Suppressor macrophage treated with lipopolysaccharide for 4 hours (primary cell): Measurements from ENCODE around the gene RFNG.
A peak's percentile ranks its signal among the peaks of the same experiment; 100 is the strongest.

Source experiments
- DNase-seq: peaks from one replicate; pipeline ENCODE4 v3.0.0-alpha.2; 2020

The RFNG gene

DNA sequence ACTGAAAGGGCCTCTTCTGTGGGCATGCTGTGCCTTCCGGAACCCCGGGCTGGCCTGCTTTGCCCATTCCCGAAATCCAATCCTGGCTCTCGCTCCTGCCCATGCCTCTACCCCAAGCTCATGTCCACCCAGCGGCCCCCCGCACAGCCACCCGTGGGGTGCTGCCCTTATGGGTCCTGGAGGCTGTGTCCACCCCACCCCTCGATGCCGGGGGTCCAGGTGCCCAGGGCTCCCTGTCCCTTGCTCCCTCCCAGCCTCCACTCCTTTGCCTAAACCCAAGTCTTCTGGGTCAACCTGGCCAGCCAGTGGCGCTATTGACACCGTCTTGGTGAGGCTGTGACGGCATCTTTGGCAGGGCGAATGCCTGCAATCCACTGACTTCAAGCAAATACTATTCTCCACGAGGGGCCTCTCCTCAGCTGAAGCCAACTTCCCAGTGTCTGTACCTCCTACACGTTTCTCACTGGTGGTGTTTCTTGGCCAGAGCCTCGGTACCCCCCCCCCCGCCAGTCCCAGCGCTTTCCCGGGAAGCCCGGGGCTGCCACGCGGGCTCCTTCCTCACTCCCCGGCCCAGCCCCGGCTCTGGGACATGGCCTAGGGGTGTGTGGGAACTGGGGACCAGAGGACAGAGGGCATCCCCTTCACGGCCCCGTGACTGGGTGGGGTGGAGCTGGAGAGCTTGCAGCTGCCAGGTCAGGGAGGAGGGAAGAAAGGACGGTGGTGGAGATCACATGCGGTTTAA is 26.2 kb upstream of the RFNG start:
- no peak for DNase-seq

DNA sequence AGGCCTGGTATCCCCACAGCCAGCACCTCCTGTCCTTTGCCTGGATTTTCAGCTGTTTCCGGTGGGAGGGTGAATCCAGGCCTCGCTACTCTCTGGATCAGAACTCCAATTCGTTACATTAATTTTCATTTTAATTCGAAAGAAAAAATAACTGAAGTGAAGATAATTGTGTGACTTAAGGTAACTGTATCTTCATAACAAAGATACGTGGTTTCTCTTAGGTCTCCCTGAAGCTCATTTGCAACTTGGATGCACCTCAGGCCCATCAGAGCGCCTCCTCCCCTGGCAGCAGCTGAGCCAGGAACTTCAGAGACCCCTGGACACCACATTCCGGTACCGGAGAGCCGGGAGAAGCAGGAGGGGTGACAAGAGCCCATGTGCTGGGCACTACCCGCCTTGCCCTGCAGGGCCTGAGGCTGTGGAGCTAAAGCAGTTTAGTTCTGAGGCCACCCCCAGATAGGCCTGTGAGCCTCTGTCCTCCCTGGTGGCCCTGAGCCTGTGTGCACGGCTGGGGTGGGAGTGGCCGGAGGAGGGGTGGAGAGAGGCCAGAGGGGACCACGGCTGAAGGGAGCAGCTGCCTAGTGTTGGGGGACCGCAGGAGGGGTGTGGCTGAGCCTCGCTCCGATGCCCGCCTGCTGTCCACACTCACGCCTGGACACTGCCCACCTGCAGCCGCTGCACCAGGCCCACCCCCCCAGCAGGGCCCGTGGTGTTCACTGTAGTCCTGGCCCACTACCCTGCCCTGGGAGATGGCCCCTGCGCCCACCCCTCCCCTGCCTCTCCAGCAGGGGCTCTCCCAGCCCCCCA is 25.4 kb upstream of the RFNG start:
- DNase-seq, result no peak

DNA sequence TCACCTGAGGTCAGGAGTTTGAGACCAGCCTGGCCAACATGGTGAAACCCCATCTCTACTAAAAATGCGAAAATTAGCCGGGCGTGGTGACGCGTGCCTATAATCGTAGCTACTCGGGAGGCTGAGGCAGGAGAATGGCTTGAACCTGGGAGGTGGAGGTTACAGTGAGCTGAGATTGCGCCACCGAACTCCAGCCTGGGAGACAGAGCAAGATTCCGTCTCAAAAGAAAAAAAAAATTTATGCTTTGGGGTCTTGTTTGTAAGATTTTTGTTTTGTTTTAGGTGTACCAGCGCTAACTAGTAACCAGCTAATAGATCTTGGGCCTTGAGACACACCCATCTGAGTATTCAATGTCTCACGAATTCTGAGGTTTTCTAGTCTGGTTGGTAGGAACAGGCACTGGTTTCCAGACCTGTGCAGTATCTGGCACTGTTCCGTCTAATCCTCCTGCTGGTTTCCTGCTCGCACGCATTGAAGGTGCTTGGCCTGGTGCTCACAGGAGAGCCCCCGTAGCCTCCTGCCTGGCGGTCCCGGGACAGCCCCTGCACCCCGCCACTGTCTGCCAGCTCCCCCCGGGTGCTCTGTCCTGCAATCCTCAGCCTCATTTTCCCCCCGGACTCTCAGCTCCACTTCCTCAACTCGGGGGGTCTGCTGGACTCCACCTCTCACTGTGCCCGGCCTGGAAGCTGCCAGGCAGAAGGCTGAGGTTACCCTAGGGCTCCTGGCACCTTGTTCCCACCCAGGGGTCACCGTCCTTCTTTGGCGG is 24.6 kb upstream of the RFNG start:
- DNase-seq, result no peak

DNA sequence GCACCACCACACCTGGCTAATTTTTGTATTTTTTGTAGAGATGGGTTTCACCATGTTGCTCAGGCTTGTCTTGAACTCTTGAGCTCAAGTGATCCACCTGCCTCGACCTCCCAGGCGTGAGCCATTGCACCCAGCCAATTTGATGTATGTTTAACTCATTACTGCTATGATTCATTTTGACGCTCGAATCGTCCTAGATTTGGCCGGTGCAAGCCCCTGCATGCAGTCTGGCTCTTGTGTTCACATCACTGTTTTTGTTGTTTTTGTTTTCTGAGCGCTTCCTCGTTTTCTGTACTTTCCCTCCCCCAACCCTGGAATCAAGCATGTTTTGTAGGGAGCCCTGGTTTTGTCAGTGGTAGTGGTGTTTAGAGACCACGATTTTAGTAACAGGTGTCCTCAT is 21.8 kb upstream of the RFNG start:
- DNase-seq, result no peak

- DNase-seq, result no peak
Observed at GRCh38 chr17:82072827-82073226, 21.2 kb upstream of the RFNG start.

- no peak for DNase-seq
Observed at GRCh38 chr17:82070611-82071010, 19.0 kb upstream of the RFNG start.

DNA sequence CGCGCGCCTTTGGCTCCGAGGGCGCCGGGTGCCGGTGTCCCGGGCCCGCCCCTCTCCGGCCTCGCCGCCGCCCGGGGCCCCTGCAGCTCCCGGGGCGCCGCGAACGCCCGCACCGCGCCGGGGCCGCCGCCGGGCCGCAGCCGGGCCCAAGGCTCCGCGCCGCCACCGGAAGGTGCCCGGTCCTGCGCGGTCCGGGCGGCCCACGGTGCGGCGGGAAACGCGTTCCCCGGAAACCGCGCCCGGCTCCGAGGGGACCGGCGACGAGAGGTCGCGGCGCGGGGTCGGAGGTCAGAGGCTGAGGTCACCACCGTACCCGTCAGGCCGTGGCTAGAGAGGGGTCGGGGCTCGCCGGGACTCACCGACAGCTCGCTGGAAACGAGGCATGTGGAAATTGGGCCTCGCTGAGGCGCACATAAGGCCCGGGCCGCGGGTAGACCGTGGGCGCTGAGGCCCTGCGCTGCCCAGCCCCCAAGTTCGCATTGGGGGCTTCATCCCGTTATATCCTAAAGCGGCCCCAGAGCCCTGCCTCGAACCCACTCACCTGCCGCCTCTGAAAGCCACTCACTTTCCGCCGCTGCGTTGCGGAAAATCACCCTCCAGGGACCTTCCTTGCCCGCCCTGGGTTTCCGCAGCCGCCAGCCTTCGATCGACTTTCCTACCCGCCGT is 14.2 kb upstream of the RFNG start, which contains the start of gene DUS1L:
TSS of gene DUS1L (minus strand) at position 167 of the 666 bp plus-strand sequence. CDS start 745 bp downstream, outside the sequence.
- DNase-seq, result peak; percentile 84

DNA sequence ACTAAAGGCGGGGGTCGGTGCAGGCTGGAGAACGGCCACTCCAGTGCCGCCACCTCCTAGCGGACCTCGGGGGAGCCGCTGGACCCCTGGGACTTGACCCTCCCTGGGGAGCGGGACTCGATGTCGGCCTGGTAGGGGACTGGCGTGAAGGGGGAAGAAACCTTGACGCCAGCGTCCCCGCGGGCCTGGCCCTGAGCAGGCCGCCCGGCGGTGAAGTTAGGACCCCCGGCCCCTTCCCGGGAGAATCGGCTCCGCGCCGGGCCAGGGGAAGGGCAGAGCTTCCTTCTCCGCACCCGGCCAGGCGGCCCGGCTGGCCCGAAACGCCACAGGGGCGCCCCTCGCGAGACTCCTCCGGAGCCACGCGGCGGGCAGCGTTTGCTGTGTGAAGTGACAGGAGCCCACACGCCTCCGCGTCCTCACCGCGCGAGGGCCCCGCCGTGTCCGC is 13.6 kb upstream of the RFNG start:
- peak; percentile 29 for DNase-seq

DNA sequence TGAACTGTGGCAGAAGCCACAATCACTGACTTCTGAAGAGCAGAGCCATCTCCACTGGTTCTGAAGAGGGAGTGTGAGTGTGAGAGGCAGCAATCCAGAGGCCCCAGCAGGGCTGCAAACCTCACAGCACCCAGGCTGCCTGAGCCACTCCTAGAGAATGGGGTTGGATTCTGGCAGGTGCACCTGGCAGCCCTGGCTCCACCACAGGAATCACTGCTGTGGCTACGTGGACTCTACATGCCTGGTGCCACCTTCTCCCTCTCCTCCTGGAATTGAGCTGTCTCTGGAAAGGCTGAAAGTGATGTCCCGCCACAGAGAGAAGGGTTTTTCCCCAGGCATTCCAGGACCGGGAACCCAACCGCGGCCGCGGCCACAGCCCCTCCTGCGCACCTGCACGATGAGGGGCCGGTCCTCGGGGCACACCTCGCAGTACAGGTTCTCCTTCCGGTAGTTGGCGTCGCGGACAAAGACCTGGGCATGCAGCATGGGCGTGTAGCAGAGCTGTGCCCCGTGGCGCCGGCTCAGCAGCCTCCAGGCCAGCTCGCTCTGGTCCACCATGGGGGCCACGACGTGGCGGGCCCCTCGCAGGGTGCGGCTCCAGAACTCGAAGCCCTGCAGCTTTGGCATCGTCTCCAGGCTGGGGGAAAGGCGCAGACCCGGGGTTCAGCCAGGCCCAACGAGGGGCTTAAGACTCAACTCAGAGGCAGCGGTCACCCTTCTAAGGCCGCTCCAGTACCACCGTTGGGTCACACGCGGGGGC is 13.0 kb upstream of the RFNG start:
- no peak for DNase-seq

DNA sequence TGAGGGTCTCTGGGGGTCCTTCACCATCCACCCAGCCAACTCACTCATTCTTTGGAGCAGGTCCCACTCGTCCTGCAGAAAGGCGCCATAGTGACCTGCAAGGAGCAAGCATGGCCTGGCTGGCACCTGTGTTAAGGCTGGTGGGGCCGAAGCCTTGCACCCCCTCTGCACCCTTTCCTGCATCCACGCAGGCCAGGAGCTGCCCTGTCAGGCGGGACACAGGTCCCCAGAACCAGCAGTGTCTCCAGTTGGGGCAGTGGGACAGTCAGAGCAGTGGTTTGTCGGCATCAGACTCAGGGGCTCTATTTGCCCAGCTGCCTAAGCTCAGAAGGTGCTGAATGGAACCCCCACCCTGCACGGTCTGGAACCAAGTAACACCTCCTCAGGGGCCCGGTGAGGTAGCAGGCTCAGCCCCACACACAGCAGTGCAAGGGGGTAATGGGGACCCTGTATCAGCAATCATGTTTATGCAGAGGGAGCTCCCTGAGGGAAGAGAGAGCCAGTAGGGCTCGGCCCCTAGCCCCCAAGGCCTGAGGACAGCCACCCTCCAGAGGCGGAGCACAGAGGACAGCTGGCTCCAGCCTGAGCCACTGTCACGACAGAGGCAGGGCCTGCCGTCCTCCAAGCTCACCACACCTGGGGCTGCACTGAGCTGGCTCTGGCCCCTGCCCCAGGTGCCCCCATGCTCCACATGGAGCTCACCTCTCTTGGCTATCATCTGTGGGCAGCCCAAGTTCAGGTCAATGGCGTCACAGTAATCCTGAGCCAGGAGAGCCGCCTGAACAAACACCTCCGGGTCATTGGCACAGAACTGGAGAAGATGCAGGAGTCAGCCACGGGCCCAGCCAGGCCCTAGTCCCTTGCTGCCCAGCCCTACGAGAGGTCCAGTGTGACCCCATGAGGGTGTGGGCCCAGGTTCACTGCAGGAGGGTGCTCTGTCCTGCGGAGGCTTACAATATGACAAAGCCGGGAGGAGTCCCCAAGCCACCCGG is 12.1 kb upstream of the RFNG start:
- no peak for DNase-seq

DNA sequence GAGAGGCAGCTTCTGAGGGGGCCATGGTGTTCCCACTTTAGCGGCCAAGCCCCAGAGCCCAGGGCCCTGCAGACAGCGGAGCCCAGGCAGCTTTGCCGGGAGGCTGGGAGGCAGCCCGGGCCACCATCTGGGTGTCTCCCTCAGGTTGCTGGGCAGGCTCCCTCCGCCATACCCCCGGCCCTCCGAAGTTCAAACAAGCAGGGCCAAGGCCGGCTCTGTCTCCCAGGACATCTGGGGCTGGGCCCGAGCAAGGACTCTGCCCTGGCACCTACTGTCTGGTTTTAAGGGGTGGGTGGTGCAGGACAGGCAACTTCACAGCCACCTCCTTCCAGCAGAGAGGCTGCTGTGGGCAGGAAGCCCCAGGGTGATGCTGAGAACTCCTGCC is 11.4 kb upstream of the RFNG start:
- DNase-seq, result no peak

DNA sequence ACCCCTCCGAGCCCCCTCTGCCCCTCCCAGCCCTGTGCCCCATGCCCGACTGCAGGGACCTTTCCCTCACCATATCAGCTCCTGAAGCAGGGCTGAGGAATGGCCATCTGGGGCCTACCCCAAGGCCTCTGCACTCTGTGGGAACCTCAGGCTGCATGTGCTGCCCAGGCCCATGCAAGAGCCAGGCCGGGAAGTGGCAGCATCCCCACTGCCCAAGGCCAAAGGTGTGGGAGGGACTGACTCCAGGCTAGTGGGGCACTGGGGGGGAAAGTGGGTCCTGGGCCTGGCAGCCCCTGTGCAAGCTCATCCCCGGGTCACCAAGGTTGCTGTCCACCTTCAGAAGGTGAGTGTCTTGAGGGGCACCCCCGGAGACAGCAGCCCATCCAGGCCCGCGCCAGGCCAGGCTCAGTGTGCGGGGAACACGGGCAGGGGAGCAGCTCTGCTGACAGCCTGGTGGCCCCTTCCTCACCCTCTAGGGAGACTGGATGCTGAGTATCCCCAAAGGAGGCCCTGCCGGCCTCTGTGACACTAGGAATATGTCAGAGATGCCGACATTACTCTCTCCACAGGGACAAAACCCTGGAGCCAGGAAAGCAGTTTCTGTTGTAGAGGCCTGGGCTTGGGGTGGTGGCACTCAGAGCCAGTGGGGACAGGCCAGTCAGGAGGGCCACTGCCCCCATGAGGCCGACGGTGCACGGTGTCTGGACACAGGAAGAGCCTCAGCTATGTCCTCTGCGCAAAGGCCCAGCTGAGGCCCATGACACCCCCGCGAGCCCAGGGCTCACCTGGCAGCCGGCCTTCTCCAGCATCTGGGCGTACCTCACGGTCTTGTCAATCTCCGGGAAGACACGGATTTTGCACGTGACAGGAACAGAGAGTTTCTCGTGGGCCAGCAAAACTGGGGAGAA is 10.7 kb upstream of the RFNG start:
- no peak for DNase-seq

DNA sequence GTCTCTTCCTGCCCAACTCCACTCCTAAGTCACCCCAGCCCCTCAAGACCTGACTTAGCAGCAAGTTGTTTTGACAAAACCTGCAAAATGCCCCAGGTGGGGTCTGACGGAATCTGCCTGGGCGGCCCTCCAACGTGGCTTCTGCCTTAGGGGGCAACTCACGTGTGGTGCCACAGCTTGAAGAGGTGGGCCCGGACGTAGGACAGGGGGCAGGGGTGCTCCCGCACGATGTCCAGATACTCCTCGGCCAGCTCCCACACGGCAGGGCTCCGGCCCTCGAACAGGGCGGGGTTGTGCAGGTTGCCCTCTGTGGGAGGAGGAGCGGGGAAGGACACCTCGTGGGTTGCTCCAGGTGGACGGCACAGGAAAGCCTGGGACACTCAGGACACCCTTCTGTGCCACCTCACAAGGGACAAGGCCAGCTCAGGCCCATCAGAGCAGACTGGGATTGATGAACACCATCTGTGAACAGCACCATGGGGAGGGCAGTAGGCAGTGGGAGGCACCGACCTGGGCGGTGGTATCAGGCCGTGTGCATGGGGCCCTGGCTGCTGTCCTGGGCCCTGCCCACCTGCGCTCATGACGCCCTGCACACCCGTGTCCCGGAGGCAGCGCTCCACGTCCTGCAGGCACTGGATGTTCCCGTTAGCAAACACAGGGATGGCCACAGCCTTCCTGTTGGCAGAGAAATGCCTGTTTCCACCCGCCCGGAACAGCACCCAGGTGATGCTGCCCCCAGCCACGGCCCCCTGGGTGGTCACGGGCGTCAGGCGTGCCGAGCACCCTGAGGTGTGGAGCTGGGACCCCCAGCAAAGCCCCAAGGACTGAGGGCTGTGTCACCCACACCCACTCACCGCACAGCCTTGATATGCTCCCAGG is 9.7 kb upstream of the RFNG start:
- no peak for DNase-seq

DNA sequence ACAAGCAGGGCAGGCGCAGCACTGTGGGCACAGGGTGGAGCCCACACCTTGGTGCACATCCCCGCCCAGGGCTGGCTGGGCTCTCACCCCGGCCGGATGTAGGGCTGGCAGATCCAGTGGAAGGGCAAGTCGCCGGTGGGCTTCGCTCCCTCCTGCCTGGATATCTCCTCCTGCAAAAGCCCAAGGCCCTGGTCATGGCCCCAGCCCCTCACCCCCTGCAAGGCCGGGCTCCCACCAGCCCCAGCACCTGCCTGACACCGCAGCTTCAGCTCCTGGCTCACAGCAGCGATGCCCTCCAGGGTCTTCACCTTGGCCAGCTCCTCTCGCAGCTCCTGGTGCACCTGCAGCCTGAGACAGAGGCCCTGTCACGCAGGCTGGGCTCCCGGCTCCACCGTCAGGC is 9.0 kb upstream of the RFNG start:
- DNase-seq, result no peak

DNA sequence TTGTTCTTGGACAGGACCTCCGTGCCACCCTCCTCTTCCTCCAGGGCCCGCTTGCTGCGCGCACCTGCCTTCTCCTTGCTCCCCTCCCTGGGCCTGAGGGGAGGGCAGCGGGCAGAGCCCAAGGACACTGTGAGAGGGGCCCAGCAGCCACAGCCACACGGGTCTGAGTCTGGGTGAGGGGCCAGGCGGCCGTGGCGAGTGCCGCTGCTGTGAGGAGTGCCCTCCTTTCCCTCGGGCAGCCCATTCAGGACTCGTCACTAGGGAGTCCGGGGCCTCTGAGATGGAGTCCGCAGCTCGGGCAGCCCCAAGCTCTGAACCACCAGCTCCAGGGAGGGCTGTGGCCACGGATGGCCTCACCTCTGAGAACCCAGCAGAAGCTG is 8.4 kb upstream of the RFNG start:
- DNase-seq, result no peak

DNA sequence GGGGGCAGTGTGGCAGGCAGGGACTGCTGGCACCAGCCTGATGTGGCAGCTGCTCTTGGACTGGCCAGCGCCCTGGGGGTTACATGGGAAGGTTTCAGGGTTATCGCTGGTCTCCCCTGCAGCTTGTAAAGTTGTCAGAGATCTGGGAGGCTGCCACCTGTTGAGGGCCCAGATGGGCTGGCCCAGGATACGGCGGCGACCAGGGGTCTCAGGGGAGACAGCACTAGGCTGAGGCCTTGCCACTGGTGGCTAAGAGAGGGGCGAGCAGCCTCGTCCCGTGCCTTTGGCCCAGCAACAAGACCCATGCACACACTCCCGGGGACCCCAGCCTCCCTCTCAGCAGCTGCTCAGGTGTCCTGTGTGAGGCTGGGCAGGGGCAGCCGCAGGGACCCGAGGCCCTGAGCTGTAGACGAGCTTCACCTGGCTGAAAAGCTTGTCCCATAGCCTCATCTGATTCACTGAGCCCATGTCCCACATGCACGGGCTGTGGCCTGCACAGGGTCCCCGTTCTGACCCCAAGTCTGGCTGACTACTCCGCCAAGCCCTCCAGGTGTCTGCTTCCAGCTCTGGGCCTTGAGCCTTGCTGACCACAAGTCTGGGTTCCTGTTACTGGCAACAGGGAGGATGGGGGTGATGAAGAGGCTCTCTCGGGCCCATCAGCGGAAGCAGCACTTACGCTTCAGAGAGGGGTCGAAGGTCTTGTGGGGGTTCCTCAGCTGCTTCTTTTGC is 7.8 kb upstream of the RFNG start:
- DNase-seq, result no peak

GRCh38 chr17:82058855-82059249 is 7.2 kb upstream of the RFNG start:
- DNase-seq, result no peak

- DNase-seq, result no peak
Observed at GRCh38 chr17:82058230-82058854, 6.7 kb upstream of the RFNG start.
